NB4 (cell line): ENCODE measurements around the gene AZGP1.
A peak's percentile ranks its signal among the peaks of the same experiment; 100 is the strongest.

ENCODE experiments used
- MYC ChIP-seq: IDR thresholded peaks from 2 replicates; pipeline ENCODE4 v1.6.1; 2011; ENCODE audit warnings: low read depth, low read length
- POLR2A ChIP-seq: IDR thresholded peaks from 2 replicates; pipeline ENCODE4 v1.6.1; 2011; ENCODE audit warnings: mild to moderate bottlenecking; ENCODE audit not compliant: insufficient read length; ENCODE audit errors: extremely low read depth
- TF ChIP-seq, protein P1 (sequence below): IDR thresholded peaks from one replicate; pipeline ENCODE4 v1.5.1; 2012; ENCODE audit warnings: low read depth, low read length
- TF ChIP-seq, protein P2 (sequence below): IDR thresholded peaks from 2 replicates; pipeline ENCODE4 v1.6.1; 2011; ENCODE audit warnings: low read depth, low read length

DNA sequence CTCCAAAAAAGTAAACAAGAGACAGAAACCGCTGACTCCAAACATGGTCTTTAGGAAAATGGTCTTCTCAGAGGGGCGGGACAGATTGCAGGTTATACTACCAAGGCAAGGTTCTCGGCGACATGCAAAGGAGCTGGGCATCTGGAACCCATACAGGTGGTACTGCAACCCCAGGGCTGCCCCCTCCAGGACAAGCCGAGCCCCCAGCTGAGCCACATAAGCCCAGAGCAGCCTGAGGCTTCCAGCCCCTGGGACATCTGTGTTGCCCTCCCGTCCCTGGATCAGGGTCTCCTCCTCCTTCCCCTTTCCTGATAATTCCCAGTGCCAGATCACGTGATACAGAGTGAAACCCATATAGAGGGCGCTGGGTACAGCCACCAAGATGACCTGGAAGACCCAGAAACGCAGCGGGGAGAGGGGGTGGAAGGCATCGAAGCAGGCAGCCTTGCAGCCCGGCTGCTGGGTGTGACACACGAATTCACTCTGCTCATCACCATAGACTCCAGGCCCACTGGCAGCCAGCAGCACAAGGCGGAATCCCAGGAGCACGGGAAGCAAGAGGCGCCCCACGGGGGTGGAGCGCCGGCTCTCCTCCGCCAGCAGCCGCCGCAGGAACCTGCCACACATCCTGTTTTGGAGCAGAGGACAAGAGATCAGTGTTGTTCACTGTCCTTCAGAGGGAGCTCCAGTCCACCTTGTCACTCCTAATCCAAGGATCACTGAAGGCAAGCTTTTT lies 46.7 kb downstream of the AZGP1 start, which contains the start of gene GJC3:
- TF ChIP-seq, protein P1, sequence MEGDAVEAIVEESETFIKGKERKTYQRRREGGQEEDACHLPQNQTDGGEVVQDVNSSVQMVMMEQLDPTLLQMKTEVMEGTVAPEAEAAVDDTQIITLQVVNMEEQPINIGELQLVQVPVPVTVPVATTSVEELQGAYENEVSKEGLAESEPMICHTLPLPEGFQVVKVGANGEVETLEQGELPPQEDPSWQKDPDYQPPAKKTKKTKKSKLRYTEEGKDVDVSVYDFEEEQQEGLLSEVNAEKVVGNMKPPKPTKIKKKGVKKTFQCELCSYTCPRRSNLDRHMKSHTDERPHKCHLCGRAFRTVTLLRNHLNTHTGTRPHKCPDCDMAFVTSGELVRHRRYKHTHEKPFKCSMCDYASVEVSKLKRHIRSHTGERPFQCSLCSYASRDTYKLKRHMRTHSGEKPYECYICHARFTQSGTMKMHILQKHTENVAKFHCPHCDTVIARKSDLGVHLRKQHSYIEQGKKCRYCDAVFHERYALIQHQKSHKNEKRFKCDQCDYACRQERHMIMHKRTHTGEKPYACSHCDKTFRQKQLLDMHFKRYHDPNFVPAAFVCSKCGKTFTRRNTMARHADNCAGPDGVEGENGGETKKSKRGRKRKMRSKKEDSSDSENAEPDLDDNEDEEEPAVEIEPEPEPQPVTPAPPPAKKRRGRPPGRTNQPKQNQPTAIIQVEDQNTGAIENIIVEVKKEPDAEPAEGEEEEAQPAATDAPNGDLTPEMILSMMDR, result peak; percentile 57
- TF ChIP-seq, protein P2, sequence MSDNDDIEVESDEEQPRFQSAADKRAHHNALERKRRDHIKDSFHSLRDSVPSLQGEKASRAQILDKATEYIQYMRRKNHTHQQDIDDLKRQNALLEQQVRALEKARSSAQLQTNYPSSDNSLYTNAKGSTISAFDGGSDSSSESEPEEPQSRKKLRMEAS, result no peak
- TF ChIP-seq POLR2A, result no peak
- no peak; the same call in 1 of the 2 replicates for TF ChIP-seq MYC
